Activated CD4-positive, alpha-beta T cell treated with anti-CD3 and anti-CD28 coated beads, Interleukin-2, Interleukin-6, amounts not matched to agents 100 ng/mL and 50 ng/mL, durations not matched to agents 16 hours and 8 hours (primary cell): ENCODE results near the gene GAREM1.
A peak's percentile ranks its signal among the peaks of the same experiment; 100 is the strongest.

ENCODE experiments used
- DNase-seq: peaks from one replicate; pipeline ENCODE4 v3.0.0-alpha.2; 2020

GAREM1 gene

GRCh38 chr18:32286749-32287148, 183.9 kb downstream of the GAREM1 start:
- no peak for DNase-seq

- DNase-seq: no peak
Observed at GRCh38 chr18:32284284-32284683, 186.4 kb downstream of the GAREM1 start.

GRCh38 chr18:32280911-32281310, 189.8 kb downstream of the GAREM1 start:
- DNase-seq: no peak

GRCh38 chr18:32280188-32280783, 190.4 kb downstream of the GAREM1 start:
- no peak for DNase-seq

GRCh38 chr18:32278177-32278799, 192.4 kb downstream of the GAREM1 start:
- DNase-seq: no peak

- no peak for DNase-seq
Observed at GRCh38 chr18:32277549-32277948, 193.1 kb downstream of the GAREM1 start.

GRCh38 chr18:32276906-32277305, 193.8 kb downstream of the GAREM1 start:
- DNase-seq: no peak

- DNase-seq: no peak
Observed at GRCh38 chr18:32276256-32276655, 194.4 kb downstream of the GAREM1 start.

- DNase-seq: no peak
Observed at GRCh38 chr18:32275221-32275620, 195.5 kb downstream of the GAREM1 start.

- no peak for DNase-seq
Observed at GRCh38 chr18:32274307-32274706, 196.4 kb downstream of the GAREM1 start.

- peak; percentile 47 for DNase-seq
Observed at GRCh38 chr18:32271672-32272208, 198.9 kb downstream of the GAREM1 start.

- no peak for DNase-seq
Observed at GRCh38 chr18:32270341-32270740, 200.3 kb downstream of the GAREM1 start.

- DNase-seq: no peak
Observed at GRCh38 chr18:32267463-32267862, 203.2 kb downstream of the GAREM1 start.

- no peak for DNase-seq
Observed at GRCh38 chr18:32264401-32264800, 206.3 kb downstream of the GAREM1 start.

GRCh38 chr18:32262092-32262491, 208.6 kb downstream of the GAREM1 start:
- no peak for DNase-seq

GRCh38 chr18:32261003-32261402, 209.7 kb downstream of the GAREM1 start:
- DNase-seq: no peak

GRCh38 chr18:32259553-32259952, 211.1 kb downstream of the GAREM1 start:
- DNase-seq: no peak

GRCh38 chr18:32258558-32259204, 212.0 kb downstream of the GAREM1 start:
- no peak for DNase-seq

GRCh38 chr18:32258148-32258547, 212.5 kb downstream of the GAREM1 start:
- DNase-seq: no peak

GRCh38 chr18:32257084-32257785, 213.4 kb downstream of the GAREM1 start:
- DNase-seq: no peak

- no peak for DNase-seq
Observed at GRCh38 chr18:32255570-32255969, 215.1 kb downstream of the GAREM1 start.

GRCh38 chr18:32252141-32252860, 218.4 kb downstream of the GAREM1 start:
- DNase-seq: no peak

GRCh38 chr18:32251466-32251865, 219.2 kb downstream of the GAREM1 start:
- no peak for DNase-seq
